Ishikawa (cell line): Measurements from ENCODE around the gene TRIM2.

Source experiments
- CEBPB ChIP-seq: IDR thresholded peaks from 2 replicates; pipeline ENCODE4 v1.6.1; 2012
- CREB1 ChIP-seq: IDR thresholded peaks from 2 replicates; pipeline ENCODE4 v1.6.1; 2012; ENCODE audit warnings: low read depth
- EGR1 ChIP-seq: IDR thresholded peaks from 2 replicates; pipeline ENCODE4 v1.6.1; 2012
- EP300 ChIP-seq: IDR thresholded peaks from 2 replicates; pipeline ENCODE4 v1.6.1; 2012; ENCODE audit warnings: borderline replicate concordance
- FOXM1 ChIP-seq: IDR thresholded peaks from 2 replicates; pipeline ENCODE4 v1.6.1; 2012; ENCODE audit warnings: low read depth, borderline replicate concordance
- NFIC ChIP-seq: IDR thresholded peaks from 2 replicates; pipeline ENCODE4 v1.6.1; 2012
- RAD21 ChIP-seq: IDR thresholded peaks from 2 replicates; pipeline ENCODE4 v1.6.1; 2012; ENCODE audit warnings: low read depth
- TAF1 ChIP-seq: IDR thresholded peaks from 2 replicates; pipeline ENCODE4 v1.6.1; 2012; ENCODE audit warnings: low read depth, mild to moderate bottlenecking
- TCF12 ChIP-seq: IDR thresholded peaks from 2 replicates; pipeline ENCODE4 v1.6.1; 2012; ENCODE audit warnings: low read depth
- TEAD4 ChIP-seq: IDR thresholded peaks from 2 replicates; pipeline ENCODE4 v1.6.1; 2012
- YY1 ChIP-seq: IDR thresholded peaks from 2 replicates; pipeline ENCODE4 v1.6.1; 2012; ENCODE audit warnings: low read depth
- ZBTB7A ChIP-seq: IDR thresholded peaks from 2 replicates; pipeline ENCODE4 v1.6.1; 2012; ENCODE audit warnings: low read depth
- TF ChIP-seq, protein P1 (sequence below): IDR thresholded peaks from 2 replicates; pipeline ENCODE4 v1.6.1; 2012
- TF ChIP-seq, protein P2 (sequence below): IDR thresholded peaks from 2 replicates; pipeline ENCODE4 v1.6.1; 2012; ENCODE audit warnings: low read depth, mild to moderate bottlenecking
- TF ChIP-seq, protein P3 (sequence below): IDR thresholded peaks from 2 replicates; pipeline ENCODE4 v1.6.1; 2012

TRIM2 gene

DNA sequence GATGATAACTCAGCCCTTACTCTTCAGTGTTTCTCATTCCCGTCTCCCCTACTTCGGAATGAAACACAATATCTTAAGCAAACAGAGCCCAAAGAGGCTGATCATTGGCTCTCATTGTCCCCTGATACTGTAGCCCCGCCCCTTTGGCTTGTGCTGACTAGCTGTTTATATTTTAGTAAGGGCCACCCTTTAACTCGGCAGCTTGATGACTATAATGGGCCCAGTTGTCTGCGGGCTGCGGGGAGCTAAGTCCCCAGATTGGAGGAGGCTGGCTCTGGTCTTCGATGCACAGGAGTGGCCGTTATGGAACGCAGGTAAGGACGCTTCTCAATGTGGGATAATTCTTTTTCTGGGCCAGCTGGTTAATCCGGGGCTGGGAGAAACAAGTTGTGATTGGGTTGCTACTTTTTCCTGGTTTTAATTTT lies at the start of gene TRIM2:
TRIM2 (plus strand) TSS at position 197 of the 425 bp plus-strand sequence; CDS start at position 285, 88 bp downstream.
- TF ChIP-seq ZBTB7A: no peak
- TF ChIP-seq TEAD4: no peak
- TF ChIP-seq EGR1: no peak
- peak; percentile 87 for TF ChIP-seq TAF1
- peak; percentile 7; the same call in 1 of the 2 replicates for TF ChIP-seq NFIC
- TF ChIP-seq CEBPB: no peak
- 0 out of 2 replicates have a peak, but pooled peaks have one; percentile 15 for TF ChIP-seq EP300
- no peak for TF ChIP-seq CREB1

DNA sequence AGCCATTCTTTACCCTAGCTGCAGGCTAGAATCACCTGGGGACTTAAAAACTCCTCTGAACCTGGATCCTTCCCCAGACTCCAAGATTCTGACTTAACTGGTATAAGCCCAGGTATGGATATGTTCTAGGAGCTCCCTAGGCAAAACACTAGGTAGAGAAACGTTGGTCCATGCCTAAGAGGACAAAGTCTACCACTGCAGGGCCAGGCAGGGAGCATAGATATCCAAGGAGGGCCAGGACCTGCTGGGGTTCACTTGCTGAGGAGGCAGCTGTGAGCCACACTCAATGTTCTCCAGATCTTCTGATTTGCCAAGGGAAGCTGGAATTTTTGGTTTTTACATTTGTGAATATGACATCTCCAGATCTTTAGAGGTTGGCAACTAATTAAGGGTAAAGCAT lies 48.6 kb upstream of the TRIM2 start:
- no peak for TF ChIP-seq FOXM1
- TF ChIP-seq, protein P1, sequence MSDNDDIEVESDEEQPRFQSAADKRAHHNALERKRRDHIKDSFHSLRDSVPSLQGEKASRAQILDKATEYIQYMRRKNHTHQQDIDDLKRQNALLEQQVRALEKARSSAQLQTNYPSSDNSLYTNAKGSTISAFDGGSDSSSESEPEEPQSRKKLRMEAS: no peak
- no peak for TF ChIP-seq TAF1
- TF ChIP-seq RAD21: no peak
- no peak for TF ChIP-seq EGR1
- TF ChIP-seq YY1: no peak
- TF ChIP-seq, protein P2, sequence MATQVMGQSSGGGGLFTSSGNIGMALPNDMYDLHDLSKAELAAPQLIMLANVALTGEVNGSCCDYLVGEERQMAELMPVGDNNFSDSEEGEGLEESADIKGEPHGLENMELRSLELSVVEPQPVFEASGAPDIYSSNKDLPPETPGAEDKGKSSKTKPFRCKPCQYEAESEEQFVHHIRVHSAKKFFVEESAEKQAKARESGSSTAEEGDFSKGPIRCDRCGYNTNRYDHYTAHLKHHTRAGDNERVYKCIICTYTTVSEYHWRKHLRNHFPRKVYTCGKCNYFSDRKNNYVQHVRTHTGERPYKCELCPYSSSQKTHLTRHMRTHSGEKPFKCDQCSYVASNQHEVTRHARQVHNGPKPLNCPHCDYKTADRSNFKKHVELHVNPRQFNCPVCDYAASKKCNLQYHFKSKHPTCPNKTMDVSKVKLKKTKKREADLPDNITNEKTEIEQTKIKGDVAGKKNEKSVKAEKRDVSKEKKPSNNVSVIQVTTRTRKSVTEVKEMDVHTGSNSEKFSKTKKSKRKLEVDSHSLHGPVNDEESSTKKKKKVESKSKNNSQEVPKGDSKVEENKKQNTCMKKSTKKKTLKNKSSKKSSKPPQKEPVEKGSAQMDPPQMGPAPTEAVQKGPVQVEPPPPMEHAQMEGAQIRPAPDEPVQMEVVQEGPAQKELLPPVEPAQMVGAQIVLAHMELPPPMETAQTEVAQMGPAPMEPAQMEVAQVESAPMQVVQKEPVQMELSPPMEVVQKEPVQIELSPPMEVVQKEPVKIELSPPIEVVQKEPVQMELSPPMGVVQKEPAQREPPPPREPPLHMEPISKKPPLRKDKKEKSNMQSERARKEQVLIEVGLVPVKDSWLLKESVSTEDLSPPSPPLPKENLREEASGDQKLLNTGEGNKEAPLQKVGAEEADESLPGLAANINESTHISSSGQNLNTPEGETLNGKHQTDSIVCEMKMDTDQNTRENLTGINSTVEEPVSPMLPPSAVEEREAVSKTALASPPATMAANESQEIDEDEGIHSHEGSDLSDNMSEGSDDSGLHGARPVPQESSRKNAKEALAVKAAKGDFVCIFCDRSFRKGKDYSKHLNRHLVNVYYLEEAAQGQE: no peak
- TF ChIP-seq, protein P3, sequence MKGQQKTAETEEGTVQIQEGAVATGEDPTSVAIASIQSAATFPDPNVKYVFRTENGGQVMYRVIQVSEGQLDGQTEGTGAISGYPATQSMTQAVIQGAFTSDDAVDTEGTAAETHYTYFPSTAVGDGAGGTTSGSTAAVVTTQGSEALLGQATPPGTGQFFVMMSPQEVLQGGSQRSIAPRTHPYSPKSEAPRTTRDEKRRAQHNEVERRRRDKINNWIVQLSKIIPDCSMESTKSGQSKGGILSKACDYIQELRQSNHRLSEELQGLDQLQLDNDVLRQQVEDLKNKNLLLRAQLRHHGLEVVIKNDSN: no peak
- TF ChIP-seq TEAD4: no peak
- TF ChIP-seq CREB1: no peak
- TF ChIP-seq TCF12: no peak
- no peak for TF ChIP-seq ZBTB7A
- no peak for TF ChIP-seq EP300
- no peak for TF ChIP-seq NFIC
- no peak for TF ChIP-seq CEBPB

DNA sequence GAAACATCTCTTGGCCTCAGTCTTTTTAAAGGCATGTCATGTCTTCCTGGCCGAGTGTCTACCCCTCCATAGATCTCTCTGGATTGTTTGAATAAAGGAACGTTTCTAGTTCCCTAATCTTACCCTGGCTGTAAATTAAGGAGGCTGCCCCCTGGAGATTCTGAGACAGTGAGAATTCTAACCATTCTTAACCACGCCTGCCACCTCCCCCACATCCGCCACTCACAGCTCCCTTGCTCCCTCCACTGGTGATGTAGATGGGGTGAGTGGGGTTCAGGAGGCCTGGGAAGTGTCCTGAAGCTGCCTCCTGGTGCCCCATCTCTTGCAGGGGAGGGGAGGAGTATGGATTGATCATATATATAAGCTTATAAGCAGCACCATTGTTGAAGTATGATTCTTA lies 48.0 kb upstream of the TRIM2 start:
- TF ChIP-seq TCF12: peak; percentile 71; the same call in 1 of the 2 replicates
- TF ChIP-seq, protein P1: peak; percentile 40; the same call in 1 of the 2 replicates
- TF ChIP-seq CEBPB: no peak
- 0 out of 2 replicates have a peak, but pooled peaks have one; percentile 25 for TF ChIP-seq EGR1
- TF ChIP-seq FOXM1: no peak
- TF ChIP-seq, protein P3: no peak
- TF ChIP-seq, protein P2: no peak
- TF ChIP-seq CREB1: no peak
- TF ChIP-seq YY1: no peak
- TF ChIP-seq NFIC: peak; percentile 27
- peak; percentile 79 for TF ChIP-seq TEAD4
- no peak for TF ChIP-seq ZBTB7A
- TF ChIP-seq EP300: peak; percentile 85
- TF ChIP-seq RAD21: peak; percentile 75
- no peak for TF ChIP-seq TAF1

DNA sequence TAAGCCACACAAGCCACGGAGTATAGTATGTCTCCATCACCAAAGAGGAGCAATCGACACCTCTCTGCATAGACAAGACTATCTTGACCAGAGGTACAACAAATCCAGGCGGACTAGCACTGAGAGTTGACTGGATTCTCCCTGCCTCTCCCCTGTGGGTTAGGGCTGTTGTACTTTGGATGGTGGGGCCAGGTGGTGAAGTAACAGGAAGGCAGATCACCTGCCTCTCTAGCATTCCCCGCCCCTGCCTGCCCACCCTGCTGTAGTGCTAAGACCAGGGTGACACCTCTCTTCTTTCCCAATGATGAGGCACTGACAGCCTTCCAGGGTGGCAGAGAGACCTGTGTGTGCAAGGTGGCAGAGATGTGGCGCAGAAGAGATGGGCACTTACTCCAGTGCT lies 47.5 kb upstream of the TRIM2 start:
- TF ChIP-seq YY1 (no peak), EGR1 (no peak), ZBTB7A (no peak), RAD21 (no peak), CEBPB (no peak), NFIC (no peak), CREB1 (no peak), FOXM1 (no peak), TAF1 (no peak), TEAD4 (no peak)
- TF ChIP-seq, protein P2: no peak
- TF ChIP-seq, protein P1: no peak
- TF ChIP-seq, protein P3: no peak
